ENCODE data around the gene NT5C1A.
A peak's percentile ranks its signal among the peaks of the same experiment; 100 is the strongest.

The NT5C1A gene

DNA sequence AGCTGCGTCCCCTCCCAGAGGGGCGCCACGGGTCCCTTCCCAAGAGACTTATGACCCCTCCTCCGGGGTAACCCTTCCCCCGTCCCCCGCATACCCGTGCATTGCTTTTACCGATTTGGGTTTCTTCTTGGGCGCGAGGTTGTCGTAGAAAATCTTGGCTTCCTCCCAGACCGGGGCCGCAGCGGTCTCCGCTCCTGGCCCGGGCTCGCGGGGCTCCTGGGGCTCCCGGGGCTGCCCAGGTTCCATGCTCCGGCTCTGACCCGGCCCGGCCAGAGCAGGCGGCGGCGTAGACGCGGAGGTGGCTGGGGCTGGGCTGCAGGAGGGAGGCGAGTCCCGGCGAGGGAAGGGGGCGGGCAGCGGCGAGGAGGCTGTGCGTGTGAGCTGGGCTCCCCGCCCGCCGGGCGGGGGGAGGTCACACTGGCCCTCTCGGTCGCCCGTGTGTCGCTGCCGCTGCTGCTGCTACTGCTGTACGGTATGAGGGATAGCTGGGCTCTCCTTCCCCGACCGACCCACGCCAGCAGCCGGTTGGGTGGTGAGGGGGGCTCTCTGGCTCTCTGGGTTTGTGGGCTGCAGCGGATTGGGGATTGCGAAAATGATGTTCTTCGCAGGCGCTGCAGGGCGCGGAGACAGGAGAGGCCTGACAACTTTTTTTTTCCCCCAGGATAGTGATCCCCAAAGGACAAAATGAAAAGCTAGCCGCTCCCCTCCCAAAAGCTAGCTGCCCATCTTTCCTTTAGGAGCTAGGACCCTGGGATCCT is at the start of gene NT5C1A:
TSS of gene NT5C1A (minus strand) at position 315 of the 758 bp plus-strand sequence. CDS start at position 246, 69 bp downstream.
- Mint-ChIP-seq H3K27me3 (peaks cover 42% of the 10 kb centered on the region), H3K4me3 (peak within 1 kb of the TSS; percentile 55), H3K27ac (no peak within 1 kb of the TSS), H3K9me3 (no peaks in the 10 kb centered on the region), H3K36me3 (ENCODE audit: low read depth) (no peaks in the 10 kb centered on the region), H3K4me1 (ENCODE audit: low read depth) (peaks cover 25% of the 10 kb centered on the region)

DNA sequence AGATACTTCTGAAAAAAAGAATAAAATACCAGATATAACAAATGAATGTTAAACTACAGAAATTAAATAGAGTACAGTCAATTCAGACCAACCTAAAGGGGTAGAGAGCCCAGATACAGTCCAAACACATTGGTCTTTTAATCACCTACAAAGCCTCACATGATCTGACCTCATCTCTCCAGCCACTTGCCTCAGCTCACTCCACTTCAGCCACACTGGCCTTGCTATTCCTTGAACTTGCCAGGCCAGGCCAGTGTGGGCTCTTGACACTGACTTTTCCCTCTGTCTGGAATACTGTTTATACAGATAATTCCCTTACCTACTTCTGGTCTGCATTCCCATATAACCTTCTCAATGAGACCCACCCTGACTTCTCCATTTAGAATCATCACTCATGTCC is 49.8 kb upstream of the NT5C1A start:
- no peak overlapping the region for H3K27ac Mint-ChIP-seq
- H3K9me3 Mint-ChIP-seq, result no peaks in the 10 kb centered on the region
- H3K27me3 Mint-ChIP-seq, result peaks cover 51% of the 10 kb centered on the region
- no peak overlapping the region for H3K4me3 Mint-ChIP-seq
- no peaks in the 10 kb centered on the region for H3K4me1 Mint-ChIP-seq (ENCODE audit: low read depth)
- H3K36me3 Mint-ChIP-seq (ENCODE audit: low read depth), result no peaks in the 10 kb centered on the region

DNA sequence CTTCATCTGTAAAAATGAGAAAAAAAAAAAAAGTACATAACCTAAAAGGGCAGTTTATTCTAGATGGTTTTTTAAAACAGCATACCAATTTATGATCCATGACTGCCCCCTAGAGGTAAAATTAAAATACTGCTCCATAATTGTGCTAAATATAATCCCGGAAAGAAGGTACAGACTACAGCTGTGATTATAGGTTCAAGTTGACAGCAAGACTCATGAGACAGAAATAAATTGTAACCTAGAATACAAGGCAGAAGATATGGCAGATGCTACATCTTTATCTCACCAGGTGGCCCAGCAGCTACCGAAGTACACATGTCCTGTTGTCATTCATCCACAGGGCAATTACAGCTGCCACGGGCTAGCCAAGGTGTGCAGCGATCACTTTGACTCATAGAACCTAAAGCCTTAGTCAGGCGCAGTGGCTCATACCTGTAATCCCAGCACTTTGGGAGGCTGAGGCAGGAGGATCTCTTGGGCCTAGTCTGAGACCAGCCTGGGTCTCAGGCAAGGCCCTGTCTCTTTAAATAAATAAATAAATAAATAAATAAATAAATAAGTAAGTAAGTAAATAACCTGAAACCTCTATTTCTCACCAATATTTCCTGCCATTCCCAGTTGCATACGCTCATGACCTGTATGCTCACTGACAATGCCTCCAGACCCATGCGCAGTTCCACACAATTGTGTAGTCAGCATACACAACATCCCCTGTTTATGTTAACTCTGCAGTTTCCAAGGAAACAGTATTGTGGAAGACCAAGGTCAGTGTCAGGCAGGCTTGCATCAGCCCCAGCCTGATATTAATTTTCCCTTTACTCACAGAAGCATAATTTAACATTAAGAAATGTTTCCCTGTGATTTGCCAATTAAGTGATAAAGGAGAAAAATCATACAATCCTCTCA is 48.4 kb upstream of the NT5C1A start:
- H3K9me3 Mint-ChIP-seq, result no peaks in the 10 kb centered on the region
- H3K36me3 Mint-ChIP-seq (ENCODE audit: low read depth), result no peaks in the 10 kb centered on the region
- no peak overlapping the region for H3K4me3 Mint-ChIP-seq
- H3K27me3 Mint-ChIP-seq, result peaks cover 48% of the 10 kb centered on the region
- H3K27ac Mint-ChIP-seq, result no peak overlapping the region
- H3K4me1 Mint-ChIP-seq (ENCODE audit: low read depth), result no peaks in the 10 kb centered on the region

DNA sequence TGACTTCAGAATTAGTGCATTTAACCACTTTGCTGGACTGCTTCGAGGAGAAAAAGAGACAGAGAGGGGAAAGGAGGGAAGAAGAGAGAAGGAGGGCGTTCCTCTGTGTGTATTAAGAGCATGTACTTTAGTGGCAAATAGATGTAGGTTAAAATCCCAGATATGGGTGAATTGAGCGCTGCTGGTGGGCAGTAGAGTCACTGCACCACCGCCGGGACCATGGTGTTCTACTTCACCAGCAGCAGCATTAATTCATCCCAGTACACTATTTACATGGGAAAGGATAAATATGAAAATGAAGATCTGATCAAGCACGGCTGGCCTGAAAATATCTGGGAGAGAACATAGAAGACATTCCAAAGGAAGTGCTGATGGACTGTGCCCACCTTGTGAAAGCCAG is 45.9 kb upstream of the NT5C1A start:
- peaks cover 50% of the 10 kb centered on the region for H3K27me3 Mint-ChIP-seq
- no peaks in the 10 kb centered on the region for H3K36me3 Mint-ChIP-seq (ENCODE audit: low read depth)
- no peaks in the 10 kb centered on the region for H3K4me1 Mint-ChIP-seq (ENCODE audit: low read depth)
- no peak overlapping the region for H3K4me3 Mint-ChIP-seq
- H3K9me3 Mint-ChIP-seq, result no peaks in the 10 kb centered on the region
- H3K27ac Mint-ChIP-seq, result no peak overlapping the region

DNA sequence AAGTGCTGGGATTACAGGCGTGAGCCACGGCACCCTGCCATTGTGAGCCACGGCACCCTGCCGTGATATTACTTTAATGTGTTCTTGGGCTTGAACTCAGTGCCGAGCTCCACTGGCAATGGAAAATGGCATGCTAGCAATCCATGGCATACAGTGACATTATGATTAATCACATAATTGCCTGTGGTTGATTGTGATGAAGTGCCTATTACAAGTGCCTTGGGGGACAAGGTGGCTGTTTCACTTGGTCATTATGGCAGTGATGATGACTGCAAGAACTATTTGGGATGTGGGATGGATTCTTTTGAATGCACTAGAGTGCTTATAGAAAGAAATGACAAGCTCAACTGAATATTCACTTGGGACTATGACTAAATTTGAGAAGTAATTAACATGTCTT is 41.6 kb upstream of the NT5C1A start:
- Mint-ChIP-seq H3K36me3 (ENCODE audit: low read depth) (no peaks in the 10 kb centered on the region), H3K27ac (no peak overlapping the region), H3K4me1 (ENCODE audit: low read depth) (no peaks in the 10 kb centered on the region), H3K9me3 (no peaks in the 10 kb centered on the region), H3K4me3 (no peak overlapping the region), H3K27me3 (peaks cover 41% of the 10 kb centered on the region)

DNA sequence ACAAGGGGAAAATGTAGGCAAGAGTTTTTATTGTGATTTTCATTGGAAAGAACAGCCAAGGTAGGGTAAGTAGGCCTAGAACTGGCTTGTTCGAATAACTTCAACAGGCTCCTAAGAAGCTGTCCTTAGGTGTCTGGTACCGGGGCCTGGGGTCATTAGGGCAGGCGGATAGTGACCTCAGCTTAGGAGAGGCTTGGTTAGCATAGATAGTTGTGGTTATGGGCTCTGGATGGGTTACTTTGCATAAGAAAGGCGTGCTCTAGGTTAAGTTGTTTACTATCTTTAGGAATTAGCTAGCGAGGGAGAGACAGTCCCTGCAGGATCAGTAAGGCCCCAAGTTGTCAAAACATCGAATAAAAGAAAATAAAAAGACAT is 40.0 kb upstream of the NT5C1A start:
- Mint-ChIP-seq H3K27me3 (peaks cover 28% of the 10 kb centered on the region), H3K4me3 (no peak overlapping the region), H3K36me3 (ENCODE audit: low read depth) (no peaks in the 10 kb centered on the region), H3K4me1 (ENCODE audit: low read depth) (no peaks in the 10 kb centered on the region), H3K27ac (no peak overlapping the region), H3K9me3 (no peaks in the 10 kb centered on the region)

DNA sequence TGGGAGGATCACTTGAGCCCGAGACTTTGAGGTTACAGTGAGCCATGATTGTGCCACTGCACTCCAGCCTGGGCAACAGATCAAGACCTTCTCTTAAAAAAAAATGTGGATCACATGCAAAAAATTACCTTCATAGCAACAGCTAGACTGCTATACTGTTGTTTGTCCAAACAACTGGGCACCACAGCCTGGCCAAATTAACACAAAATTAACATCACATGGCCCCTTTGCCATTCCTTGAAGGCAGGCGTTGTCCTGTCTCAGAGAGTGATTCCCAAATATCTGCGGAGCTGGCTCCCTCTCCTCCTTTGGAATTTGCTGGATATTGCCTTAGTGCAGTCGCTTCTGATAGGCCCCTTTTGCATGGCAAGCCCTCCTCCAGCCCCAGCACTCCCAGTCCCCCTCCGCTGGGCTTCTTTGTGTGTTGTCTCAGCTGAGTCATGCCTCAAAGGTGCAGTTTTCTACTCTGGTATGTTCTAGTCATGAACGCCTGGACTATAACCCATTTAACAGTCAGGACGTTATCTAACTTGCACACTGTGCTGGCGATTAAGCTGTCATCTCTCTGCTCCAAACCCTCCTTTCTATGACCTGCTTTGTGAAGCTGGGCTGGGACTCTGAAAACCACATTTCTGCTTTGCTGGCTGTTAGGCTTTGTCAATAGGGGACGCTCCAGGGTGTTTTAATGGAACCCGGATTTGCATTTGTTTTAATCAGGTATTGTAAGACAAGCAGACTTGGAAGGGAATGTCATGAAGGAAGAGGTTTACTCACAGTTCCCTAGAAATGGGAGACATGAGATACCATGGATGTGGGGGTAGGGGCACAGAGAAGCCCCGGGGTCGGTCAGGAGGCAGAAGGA is 39.4 kb upstream of the NT5C1A start:
- H3K27ac Mint-ChIP-seq, result no peak overlapping the region
- H3K4me3 Mint-ChIP-seq, result no peak overlapping the region
- H3K36me3 Mint-ChIP-seq (ENCODE audit: low read depth), result no peaks in the 10 kb centered on the region
- H3K27me3 Mint-ChIP-seq, result peaks cover 23% of the 10 kb centered on the region
- no peaks in the 10 kb centered on the region for H3K4me1 Mint-ChIP-seq (ENCODE audit: low read depth)
- no peaks in the 10 kb centered on the region for H3K9me3 Mint-ChIP-seq

DNA sequence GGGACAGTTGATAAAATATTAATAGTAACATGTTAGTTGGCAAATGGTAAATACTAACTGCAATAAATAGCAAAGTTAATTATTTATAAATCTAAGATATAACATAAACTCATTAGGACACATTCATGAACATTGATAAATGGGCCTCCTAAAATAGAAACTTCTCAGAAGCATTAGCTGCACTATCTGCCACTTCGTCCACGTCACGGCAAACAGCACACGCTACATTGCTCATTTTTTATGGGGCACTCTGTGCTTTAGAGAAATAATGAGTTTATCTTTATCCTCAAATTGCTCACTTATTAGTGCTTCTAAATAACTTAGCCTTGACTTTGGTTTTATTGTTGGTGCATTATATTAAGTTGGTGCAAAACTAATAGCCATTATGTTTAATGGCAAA is 35.6 kb upstream of the NT5C1A start:
- H3K9me3 Mint-ChIP-seq, result no peaks in the 10 kb centered on the region
- H3K4me1 Mint-ChIP-seq (ENCODE audit: low read depth), result no peaks in the 10 kb centered on the region
- H3K27ac Mint-ChIP-seq, result no peak overlapping the region

DNA sequence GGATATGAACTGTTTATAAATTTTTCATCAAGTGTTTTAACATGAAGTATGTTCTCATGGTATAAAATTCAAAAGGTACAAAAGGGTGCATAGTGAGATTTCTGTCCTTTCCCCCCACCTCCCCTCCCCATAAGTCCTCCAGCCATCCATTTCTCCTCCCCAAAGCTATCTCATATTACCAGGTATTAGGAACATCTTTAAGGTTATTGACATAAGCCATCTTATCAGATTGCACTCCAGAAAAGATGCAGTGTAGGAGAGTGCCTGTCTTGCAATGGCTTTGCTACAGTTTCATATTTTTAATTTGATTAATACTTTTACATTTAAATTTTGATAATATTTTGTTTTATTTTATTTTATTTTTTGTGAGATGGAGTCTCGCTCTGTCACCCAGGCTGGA is 32.9 kb upstream of the NT5C1A start:
- H3K4me1 Mint-ChIP-seq (ENCODE audit: low read depth), result no peaks in the 10 kb centered on the region
- no peaks in the 10 kb centered on the region for H3K36me3 Mint-ChIP-seq (ENCODE audit: low read depth)
- no peak overlapping the region for H3K4me3 Mint-ChIP-seq
- peaks cover 8% of the 10 kb centered on the region for H3K27me3 Mint-ChIP-seq
- H3K27ac Mint-ChIP-seq, result no peak overlapping the region
- H3K9me3 Mint-ChIP-seq, result no peaks in the 10 kb centered on the region

More for the DNA sequence above, 35.6 kb upstream of the NT5C1A start:
- Mint-ChIP-seq H3K4me3 (no peak overlapping the region), H3K36me3 (ENCODE audit: low read depth) (no peaks in the 10 kb centered on the region), H3K27me3 (peaks cover 8% of the 10 kb centered on the region)

DNA sequence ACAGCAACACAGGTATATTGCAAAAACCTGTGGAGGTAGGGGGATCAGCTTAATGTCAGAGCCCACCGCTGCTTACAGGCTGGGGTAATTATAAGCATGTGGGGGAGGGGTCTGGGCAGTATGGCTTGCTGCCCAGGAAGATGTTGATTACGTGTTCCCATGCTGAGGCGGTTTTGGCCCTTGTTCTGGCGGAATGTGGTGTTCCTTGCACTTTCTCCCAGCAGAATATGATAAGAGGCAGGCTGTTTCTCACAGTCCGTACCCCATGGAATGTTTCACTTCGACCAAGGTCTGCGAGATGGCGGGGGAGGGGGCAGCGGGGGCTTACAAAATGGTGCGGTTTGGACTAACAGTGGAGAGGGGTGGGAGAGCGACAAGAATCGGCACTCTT is 29.1 kb upstream of the NT5C1A start:
- no peak overlapping the region for H3K4me3 Mint-ChIP-seq
- H3K27ac Mint-ChIP-seq, result no peak overlapping the region
- H3K4me1 Mint-ChIP-seq (ENCODE audit: low read depth), result no peaks in the 10 kb centered on the region
- peaks cover 25% of the 10 kb centered on the region for H3K27me3 Mint-ChIP-seq
- no peaks in the 10 kb centered on the region for H3K36me3 Mint-ChIP-seq (ENCODE audit: low read depth)
- H3K9me3 Mint-ChIP-seq, result no peaks in the 10 kb centered on the region

DNA sequence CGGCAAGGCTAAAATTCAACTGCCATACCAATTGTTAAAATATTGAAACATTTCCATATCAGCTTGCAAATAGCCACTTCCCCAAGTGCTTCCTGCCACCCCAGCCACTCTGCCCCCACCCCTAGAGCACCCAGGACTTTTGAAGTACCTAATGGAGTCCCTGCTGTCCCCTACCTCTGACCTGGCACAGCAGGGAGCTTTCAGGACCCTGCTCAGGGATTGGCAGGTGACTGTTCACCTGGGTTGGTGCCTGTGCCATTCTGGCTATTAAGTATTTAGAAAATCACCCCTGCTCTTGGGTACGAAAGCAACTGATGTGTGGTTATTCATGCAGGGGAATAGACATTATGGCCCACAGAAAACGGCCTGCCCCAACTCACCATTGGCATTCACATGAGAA is 28.4 kb upstream of the NT5C1A start:
- Mint-ChIP-seq H3K36me3 (ENCODE audit: low read depth) (no peaks in the 10 kb centered on the region), H3K9me3 (no peaks in the 10 kb centered on the region), H3K27me3 (peaks cover 27% of the 10 kb centered on the region), H3K4me1 (ENCODE audit: low read depth) (peaks cover 2% of the 10 kb centered on the region), H3K27ac (no peak overlapping the region), H3K4me3 (no peak overlapping the region)

DNA sequence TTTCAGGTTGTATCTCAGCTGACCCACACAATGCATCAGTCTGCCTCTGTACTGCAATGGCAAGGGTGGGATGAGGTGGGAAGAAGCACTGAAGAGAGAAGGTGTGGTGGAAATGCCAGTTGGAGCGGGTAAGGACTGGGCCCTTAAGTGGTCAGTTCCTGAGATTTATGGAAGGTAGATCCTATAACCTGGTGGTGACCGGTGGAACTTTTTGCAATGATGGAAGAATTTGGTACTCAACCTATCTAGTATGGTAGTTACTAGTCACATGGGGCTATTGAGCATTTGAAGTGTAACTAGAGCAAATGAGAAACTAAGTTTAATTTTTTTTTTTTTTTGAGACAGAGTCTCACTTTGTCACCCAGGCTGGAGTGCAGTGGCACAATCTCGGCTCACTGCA is 27.5 kb upstream of the NT5C1A start:
- H3K9me3 Mint-ChIP-seq, result no peaks in the 10 kb centered on the region
- no peak overlapping the region for H3K27ac Mint-ChIP-seq
- no peak overlapping the region for H3K4me3 Mint-ChIP-seq

DNA sequence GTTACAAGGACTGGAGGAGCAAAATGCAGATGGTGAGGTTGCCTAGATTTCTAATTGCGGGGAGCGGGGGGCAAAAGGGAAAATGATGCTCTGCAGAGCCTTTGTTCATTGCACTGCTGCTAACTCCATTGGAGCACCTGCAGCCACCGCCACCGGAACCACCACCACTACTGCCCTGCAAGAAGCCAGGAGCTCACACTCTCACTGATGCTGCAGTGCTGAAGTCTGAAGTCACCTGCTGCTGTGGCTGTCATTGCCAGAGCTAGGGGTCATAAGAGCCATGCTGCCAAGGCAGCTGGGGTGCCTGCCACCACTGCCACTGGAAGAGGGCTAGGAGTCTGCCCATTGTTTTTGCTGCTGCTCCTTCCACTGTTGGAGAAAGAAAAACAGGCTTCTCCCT is 26.7 kb upstream of the NT5C1A start:
- Mint-ChIP-seq H3K4me1 (ENCODE audit: low read depth) (peaks cover 16% of the 10 kb centered on the region), H3K27me3 (peaks cover 34% of the 10 kb centered on the region), H3K9me3 (no peaks in the 10 kb centered on the region), H3K27ac (no peak overlapping the region), H3K4me3 (no peak overlapping the region), H3K36me3 (ENCODE audit: low read depth) (no peaks in the 10 kb centered on the region)

More for the DNA sequence above, 27.5 kb upstream of the NT5C1A start:
- no peaks in the 10 kb centered on the region for H3K36me3 Mint-ChIP-seq (ENCODE audit: low read depth)
- H3K27me3 Mint-ChIP-seq, result peaks cover 34% of the 10 kb centered on the region
- peaks cover 11% of the 10 kb centered on the region for H3K4me1 Mint-ChIP-seq (ENCODE audit: low read depth)

DNA sequence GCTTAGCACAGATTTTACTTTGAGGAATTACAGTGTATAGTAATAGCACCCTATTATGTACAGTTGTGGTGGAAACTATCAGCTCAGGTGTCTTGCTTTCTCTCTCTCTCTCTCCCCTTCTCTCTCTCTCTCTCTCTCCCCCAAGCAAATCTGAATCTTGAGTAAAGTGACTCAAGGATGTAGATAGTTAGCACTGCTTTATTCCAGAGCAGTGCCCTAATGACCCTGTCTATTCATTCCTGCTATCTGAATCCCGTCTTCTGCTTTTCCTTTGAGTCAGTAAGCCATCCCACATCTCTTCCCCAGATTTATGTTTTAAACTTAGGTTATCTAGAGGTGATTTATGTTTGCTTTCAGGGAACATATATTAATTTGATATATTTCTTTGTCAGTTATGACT is 24.5 kb upstream of the NT5C1A start:
- peaks cover 43% of the 10 kb centered on the region for H3K27me3 Mint-ChIP-seq
- H3K4me1 Mint-ChIP-seq (ENCODE audit: low read depth), result peaks cover 24% of the 10 kb centered on the region
- no peak overlapping the region for H3K27ac Mint-ChIP-seq

DNA sequence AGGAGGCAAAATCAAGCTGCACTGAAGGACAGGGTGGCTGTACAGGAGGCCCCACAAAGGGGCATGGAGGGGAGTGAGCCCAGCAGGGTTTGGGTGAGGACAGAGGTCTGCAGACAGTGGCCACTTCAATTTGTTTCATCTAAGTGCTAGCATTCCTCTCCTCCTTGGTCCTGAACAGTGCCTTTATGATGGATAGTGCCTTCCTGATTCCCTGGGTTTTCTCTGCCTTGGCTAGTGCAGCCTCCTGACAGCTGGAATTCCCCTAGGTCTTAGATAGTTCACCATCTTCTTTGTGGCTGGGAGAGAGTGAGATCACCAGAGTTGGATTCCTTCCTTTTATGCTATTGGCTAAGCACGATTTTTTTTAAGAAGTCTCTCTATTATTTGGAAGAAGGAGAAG is 23.1 kb upstream of the NT5C1A start:
- Mint-ChIP-seq H3K9me3 (no peaks in the 10 kb centered on the region), H3K36me3 (ENCODE audit: low read depth) (no peaks in the 10 kb centered on the region), H3K27me3 (peaks cover 46% of the 10 kb centered on the region), H3K4me1 (ENCODE audit: low read depth) (peaks cover 35% of the 10 kb centered on the region), H3K4me3 (no peak overlapping the region), H3K27ac (no peak overlapping the region)

More for the DNA sequence above, 24.5 kb upstream of the NT5C1A start:
- H3K4me3 Mint-ChIP-seq, result no peak overlapping the region
- no peaks in the 10 kb centered on the region for H3K36me3 Mint-ChIP-seq (ENCODE audit: low read depth)
- H3K9me3 Mint-ChIP-seq, result no peaks in the 10 kb centered on the region

Measured in stimulated activated naive CD8-positive, alpha-beta T cell treated with anti-CD3 and anti-CD28 coated beads, Interleukin-15, Interleukin-2, amounts not matched to agents 100 ng/mL and 50 ng/mL, for 24 hours (primary cell).